Pancreas (tissue), 10 donors: ENCODE data around the gene C20orf141. TPM values are rescaled to one million over a fixed set of nuclear protein-coding genes. Genes with fewer than 3 reads are reported as not detected.

Experiments used
- ATAC-seq, 4 donors: fragments of 200-7000 bp; cut with Tn5 transposase; one replicate each; pipeline versions ENCODE4 v1.8.0 to v1.9.1; 2020; ENCODE audit warnings: mild to moderate bottlenecking in 4 of 4, moderate library complexity in 4 of 4
- DNase-seq, 6 donors: peaks; one replicate each; pipeline ENCODE4 v3.0.0-alpha.2; 2020
- FAIRE-seq: peaks from 2 replicates; lab custom pipeline; 2012; peaks lifted over from hg19 to GRCh38; lab: Jason Lieb, UNC
- H3K27ac ChIP-seq, 4 donors: fragments of 200-600 bp; sonication (generic); 1 replicate in 3 of 4; 2 replicates in 1 of 4; pipeline versions ENCODE4 v1.5.0 to v1.8.0; 2020
- H3K27me3 ChIP-seq, 4 donors: fragments of 200-600 bp; one replicate each; pipeline ENCODE4 v1.8.0; 2021
- H3K36me3 ChIP-seq, 3 donors: fragments of 200-600 bp; sonication (generic) in 1 of 3; one replicate each; pipeline versions ENCODE4 v1.5.0 to v1.8.0; 2020 to 2021
- H3K4me1 ChIP-seq, 3 donors: fragments of 200-600 bp; one replicate each; pipeline ENCODE4 v1.8.0; 2021
- H3K4me3 ChIP-seq, 4 donors: fragments of 200-600 bp; sonication (generic) in 2 of 4; one replicate each; pipeline versions ENCODE4 v1.5.0 to v1.8.0; 2020 to 2021
- H3K9me3 ChIP-seq, 4 donors: fragments of 200-600 bp; one replicate each; pipeline ENCODE4 v1.8.0; 2021
- WGBS, 2 donors: extraction: QIAGEN DNeasy Blood & Tissue Kit; methylation state at CpG; one replicate each; pipeline ENCODE4 v1.1.7; 2013; 5-methylcytosine and 5-hydroxymethylcytosine counted together
- intact Hi-C, 3 donors: fragments of 100-400 bp; cut with DNase I; formaldehyde crosslinking; loops; one replicate each; pipeline versions ENCODE4 v1.11.1 to v1.14.2; 2022
- polyA plus RNA-seq, 2 donors: library from polyadenylated mRNA; stranded (reverse); fragments of 200-250 nt; gene quantifications; one replicate each; pipeline ENCODE4 v1.2.3, GENCODE V29; 2013
- total RNA-seq, 6 donors: library from RNA; stranded (reverse); fragmentation: NEBNext Ultra II Directional in 4 of 6; extraction: Animal tissue kit (Norgen Biotek cat#: 25700) in 4 of 6; gene quantifications; one replicate each; pipeline versions ENCODE4 v1.2.1 to v1.2.4, GENCODE V29; 2021 to 2023
- TF ChIP-seq, protein P1 (sequence below), 4 donors: fragments of 200-600 bp; sonication (generic) in 3 of 4; IDR thresholded peaks; one replicate each; pipeline versions ENCODE4 v1.5.0 to v1.8.0; 2021; ENCODE audit warnings: antibody characterized with exemption in 4 of 4
- donor health status: healthy with polysubstance abuse.
- donor health status: DM: no; HTN: no; CAD: no; lungs with moderate emphysema.
- donor health status: DM: no; HTN: no; CAD: no.
- donor health status: control.
- donor health status: control.
- donor health status: Bipolar disorder and iron deficiency.
- donor health status: DM: yes; HTN: yes; CAD: no.
- donor health status: DM: no; HTN: no; CAD: no.
- donor health status: DM: no; HTN: no; CAD: no.
- donor health status: DM: yes; HTN: yes; CAD: no.

The C20orf141 gene
- total and polyA plus RNA-seq, 8 donors: 0.19 TPM; not detected in 7

DNA sequence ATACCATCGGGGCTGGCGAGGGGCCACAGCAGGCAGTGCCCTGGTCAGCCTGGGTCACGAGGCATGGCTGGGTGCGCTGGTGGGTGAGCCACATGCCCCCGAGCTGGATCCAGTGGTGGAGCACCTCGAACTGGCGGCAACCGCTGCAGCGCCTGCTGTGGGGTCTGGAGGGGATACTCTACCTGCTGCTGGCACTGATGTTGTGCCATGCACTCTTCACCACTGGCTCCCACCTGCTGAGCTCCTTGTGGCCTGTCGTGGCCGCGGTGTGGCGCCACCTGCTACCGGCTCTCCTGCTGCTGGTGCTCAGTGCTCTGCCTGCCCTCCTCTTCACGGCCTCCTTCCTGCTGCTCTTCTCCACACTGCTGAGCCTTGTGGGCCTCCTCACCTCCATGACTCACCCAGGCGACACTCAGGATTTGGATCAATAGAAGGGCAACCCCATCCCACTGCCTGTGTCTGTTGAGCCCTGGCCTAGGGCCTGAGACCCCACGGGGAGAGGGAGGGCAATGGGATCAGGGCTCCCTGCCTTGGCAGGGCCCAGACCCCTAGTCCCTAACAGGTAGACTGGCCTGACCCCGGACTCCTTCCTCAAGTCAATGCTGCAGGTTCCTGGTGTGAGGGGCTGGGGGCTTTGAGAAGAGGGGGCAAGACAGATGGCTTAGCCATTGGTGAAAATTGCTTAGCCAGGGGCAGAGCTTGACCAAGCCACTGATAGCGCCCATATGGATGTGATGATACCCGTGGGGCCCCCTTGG, 2.0 kb downstream of the C20orf141 start:
- FAIRE-seq (no peak), DNase-seq (peak in 1 of 6 donors; percentile 62), ATAC-seq (no peak)
- TF ChIP-seq, protein P1, sequence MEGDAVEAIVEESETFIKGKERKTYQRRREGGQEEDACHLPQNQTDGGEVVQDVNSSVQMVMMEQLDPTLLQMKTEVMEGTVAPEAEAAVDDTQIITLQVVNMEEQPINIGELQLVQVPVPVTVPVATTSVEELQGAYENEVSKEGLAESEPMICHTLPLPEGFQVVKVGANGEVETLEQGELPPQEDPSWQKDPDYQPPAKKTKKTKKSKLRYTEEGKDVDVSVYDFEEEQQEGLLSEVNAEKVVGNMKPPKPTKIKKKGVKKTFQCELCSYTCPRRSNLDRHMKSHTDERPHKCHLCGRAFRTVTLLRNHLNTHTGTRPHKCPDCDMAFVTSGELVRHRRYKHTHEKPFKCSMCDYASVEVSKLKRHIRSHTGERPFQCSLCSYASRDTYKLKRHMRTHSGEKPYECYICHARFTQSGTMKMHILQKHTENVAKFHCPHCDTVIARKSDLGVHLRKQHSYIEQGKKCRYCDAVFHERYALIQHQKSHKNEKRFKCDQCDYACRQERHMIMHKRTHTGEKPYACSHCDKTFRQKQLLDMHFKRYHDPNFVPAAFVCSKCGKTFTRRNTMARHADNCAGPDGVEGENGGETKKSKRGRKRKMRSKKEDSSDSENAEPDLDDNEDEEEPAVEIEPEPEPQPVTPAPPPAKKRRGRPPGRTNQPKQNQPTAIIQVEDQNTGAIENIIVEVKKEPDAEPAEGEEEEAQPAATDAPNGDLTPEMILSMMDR (IDR thresholded peaks at IDR 0.05): no peak
- Histone ChIP-seq H3K9me3 (no peaks in the 10 kb centered on the region), H3K4me3 (no peak overlapping the region), H3K36me3 (no peaks in the 10 kb centered on the region), H3K27me3 (peaks cover 0 to 7% (median 0%) of the 10 kb centered on the region in 4 donors), H3K27ac (no peak overlapping the region), H3K4me1 (no peaks in the 10 kb centered on the region)
- intact Hi-C loops: no loop called here
- WGBS, 2 donors: 64 to 70% methylated on average over 20 of the region's 20 CpGs

DNA sequence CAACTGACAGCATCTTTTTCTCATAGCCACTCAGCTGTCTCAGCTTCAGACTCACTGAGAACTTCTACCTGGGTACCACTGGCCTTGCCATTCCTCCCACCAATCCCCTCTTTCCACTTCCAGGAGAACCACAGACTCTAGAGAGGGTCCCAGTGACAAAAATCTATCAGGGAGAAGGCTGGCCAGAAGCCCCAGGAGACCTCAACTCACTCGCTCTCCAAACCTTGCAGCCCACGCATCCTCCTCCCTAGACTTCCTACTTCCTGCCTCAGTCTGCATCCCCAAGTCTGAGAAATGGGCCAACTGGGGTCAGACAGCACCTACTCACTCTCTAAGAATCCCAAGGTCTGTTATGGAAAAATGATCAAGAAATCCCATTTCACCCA, 2.5 kb downstream of the C20orf141 start:
- H3K36me3 ChIP-seq: no peaks in the 10 kb centered on the region
- 88 to 95% methylated on average over 2 of the region's 2 CpGs for WGBS, 2 donors
- ATAC-seq: no peak
- TF ChIP-seq, protein P1 (IDR thresholded peaks at IDR 0.05): no peak
- H3K9me3 ChIP-seq: no peaks in the 10 kb centered on the region
- DNase-seq: no peak
- peaks cover 0 to 2% (median 0%) of the 10 kb centered on the region in 4 donors for H3K27me3 ChIP-seq
- no peak for FAIRE-seq
- no peaks in the 10 kb centered on the region for H3K4me1 ChIP-seq
- H3K27ac ChIP-seq: no peak overlapping the region
- intact Hi-C loops: no loop called here
- H3K4me3 ChIP-seq: no peak overlapping the region

DNA sequence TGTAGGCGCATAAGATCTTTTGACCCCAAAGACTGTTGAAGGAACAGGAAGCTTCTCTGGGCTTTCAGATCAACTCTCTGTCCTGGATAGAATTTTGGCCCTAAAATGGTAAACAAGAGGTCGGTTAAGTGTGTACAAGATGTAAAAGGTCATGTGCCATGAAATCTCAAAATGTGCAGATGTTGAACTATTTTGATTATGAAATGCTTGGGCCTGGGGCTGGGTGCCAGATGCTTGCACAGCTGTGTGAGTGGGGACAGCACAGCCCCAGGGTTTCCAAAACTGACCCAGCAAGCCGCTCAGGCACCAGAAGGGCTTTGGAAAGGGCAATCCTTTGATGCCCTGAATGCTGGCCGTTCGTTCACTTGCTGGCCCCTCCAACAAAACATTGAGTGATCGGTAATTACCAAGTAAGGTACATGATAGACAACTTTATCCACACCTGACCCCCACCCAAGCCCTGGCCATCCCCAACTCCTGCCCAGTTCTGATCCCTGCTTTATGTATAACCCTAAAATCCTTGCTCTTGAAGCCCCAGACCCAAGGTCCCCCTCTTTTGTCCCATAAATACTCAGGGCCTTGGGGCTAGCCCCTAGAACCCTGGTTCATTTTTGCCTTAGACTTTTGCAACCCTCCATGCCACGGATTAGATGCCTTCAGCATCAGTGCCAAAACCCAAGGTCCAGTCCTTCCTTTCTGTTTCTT, 3.3 kb downstream of the C20orf141 start:
- Histone ChIP-seq H3K4me1 (no peaks in the 10 kb centered on the region), H3K36me3 (no peaks in the 10 kb centered on the region), H3K27ac (no peak overlapping the region), H3K27me3 (no peaks in the 10 kb centered on the region), H3K4me3 (no peak overlapping the region), H3K9me3 (no peaks in the 10 kb centered on the region)
- TF ChIP-seq, protein P1 (IDR thresholded peaks at IDR 0.05): no peak
- intact Hi-C loops: no loop called here
- DNase-seq (no peak), FAIRE-seq (no peak), ATAC-seq (no peak)
- WGBS, 2 donors: 71 to 77% methylated on average over 7 of the region's 7 CpGs

DNA sequence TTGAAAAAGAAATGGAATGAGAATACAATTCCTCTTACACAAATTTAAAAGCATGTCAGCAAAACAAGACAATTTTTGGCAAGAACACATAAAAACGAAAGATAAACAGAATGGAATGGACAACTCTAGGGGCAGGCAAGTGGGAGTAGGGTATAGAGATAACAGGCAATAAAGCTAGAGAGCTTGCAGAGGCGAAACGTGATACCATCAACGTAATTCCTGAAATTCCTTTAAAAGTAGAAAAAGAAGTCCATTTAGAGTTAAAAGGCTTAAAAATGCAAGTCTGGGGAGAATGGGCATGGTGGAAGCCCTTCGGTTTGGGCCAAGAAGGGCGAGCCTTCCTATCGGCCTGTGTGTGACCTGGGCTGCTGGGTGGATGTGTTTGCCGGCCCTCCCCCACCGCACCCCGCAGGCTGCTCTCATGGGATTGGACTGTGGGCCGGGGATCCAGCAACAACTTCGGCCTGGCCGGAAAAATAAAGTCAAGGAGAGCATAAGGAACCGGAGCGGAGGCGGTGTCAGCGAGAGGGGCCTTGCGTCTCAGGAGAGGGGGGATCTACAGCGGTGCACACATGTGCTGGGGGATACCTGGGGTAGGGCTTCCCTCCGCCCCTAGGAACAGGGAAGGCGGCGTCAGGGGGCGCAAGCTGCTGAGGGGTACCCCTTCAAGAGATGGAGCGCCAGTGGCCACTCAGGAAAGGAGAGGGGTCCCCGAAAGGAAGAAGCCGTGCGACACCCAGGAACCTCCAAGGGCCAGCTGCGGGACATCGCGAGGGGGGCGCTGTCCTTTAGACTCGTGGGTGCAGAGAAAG, 5.5 kb downstream of the C20orf141 start:
- TF ChIP-seq, protein P1 (IDR thresholded peaks at IDR 0.05): no peak
- H3K9me3 ChIP-seq: no peaks in the 10 kb centered on the region
- intact Hi-C loops: no loop called here
- H3K4me1 ChIP-seq: no peaks in the 10 kb centered on the region
- DNase-seq: peak in 1 of 6 donors; percentile 32
- WGBS, 2 donors: 24 to 30% methylated on average over 31 to 32 of the region's 32 CpGs
- H3K27ac ChIP-seq: no peak overlapping the region
- H3K4me3 ChIP-seq: no peak overlapping the region
- H3K36me3 ChIP-seq: no peaks in the 10 kb centered on the region
- FAIRE-seq: no peak
- H3K27me3 ChIP-seq: no peaks in the 10 kb centered on the region
- peak in 2 of 4 donors; percentile 21 for ATAC-seq
